GM19438 (cell line): ENCODE data around the gene ABHD16B.
A peak's percentile ranks its signal among the peaks of the same experiment; 100 is the strongest.
"Not testable (repeated sequence)": the region's sequence is repeated elsewhere in the genome, so short reads cannot be mapped to it uniquely, and the experiment has no call there.

ENCODE experiments used
- ATAC-seq: cut with Tn5 transposase; IDR thresholded peaks from one replicate; pipeline ENCODE4 v1.9.1; 2021; ENCODE audit warnings: low read depth; ENCODE audit not compliant: unreplicated experiment

ABHD16B gene

GRCh38 chr20:63833776-63834490, 27.4 kb upstream of the ABHD16B start:
- ATAC-seq = no peak

- no peak for ATAC-seq
These were observed 26.8 kb upstream of the ABHD16B start for GRCh38 chr20:63834491-63834880.

- ATAC-seq = no peak
These were observed 26.1 kb upstream of the ABHD16B start for GRCh38 chr20:63835021-63835858.

- no peak for ATAC-seq
These were observed 24.6 kb upstream of the ABHD16B start for GRCh38 chr20:63836458-63837344.

- ATAC-seq = no peak
These were observed 23.8 kb upstream of the ABHD16B start for GRCh38 chr20:63837479-63837878.

GRCh38 chr20:63839620-63840019, 21.7 kb upstream of the ABHD16B start:
- ATAC-seq = no peak

GRCh38 chr20:63840405-63840828, 20.9 kb upstream of the ABHD16B start:
- no peak for ATAC-seq

GRCh38 chr20:63842258-63842657, 19.0 kb upstream of the ABHD16B start:
- ATAC-seq = no peak

GRCh38 chr20:63843222-63843621, 18.1 kb upstream of the ABHD16B start:
- no peak for ATAC-seq

- no peak for ATAC-seq
These were observed 17.5 kb upstream of the ABHD16B start for GRCh38 chr20:63843778-63844177.

- no peak for ATAC-seq
These were observed 16.7 kb upstream of the ABHD16B start for GRCh38 chr20:63844511-63844991.

- no peak for ATAC-seq
These were observed 15.0 kb upstream of the ABHD16B start for GRCh38 chr20:63846128-63846771.

GRCh38 chr20:63846888-63847236, 14.4 kb upstream of the ABHD16B start:
- ATAC-seq = no peak

GRCh38 chr20:63847237-63848002, 13.9 kb upstream of the ABHD16B start:
- ATAC-seq = no peak

- ATAC-seq = no peak
These were observed 13.0 kb upstream of the ABHD16B start for GRCh38 chr20:63848003-63848911.

GRCh38 chr20:63850689-63851547, 10.4 kb upstream of the ABHD16B start:
- ATAC-seq = peak; percentile 76

GRCh38 chr20:63851548-63851943, 9.8 kb upstream of the ABHD16B start:
- ATAC-seq = not testable (repeated sequence)

GRCh38 chr20:63853733-63854068, 7.6 kb upstream of the ABHD16B start:
- ATAC-seq = not testable (repeated sequence)
